HepG2 (cell line): Measurements from ENCODE around the gene ACAP2. TPM values are rescaled to one million over a fixed set of nuclear protein-coding genes. Genes with fewer than 3 reads are reported as not detected.

ENCODE experiments used
- ELF3 ChIP-seq: IDR thresholded peaks from 2 replicates; pipeline ENCODE4 v1.6.1; 2016; ENCODE audit warnings: missing genetic modification reagents, missing compliant biosample characterization
- GTF2F1 ChIP-seq: fragments of 150-350 bp; IDR thresholded peaks from 2 replicates; pipeline ENCODE4 v1.6.1; 2014; ENCODE audit warnings: low read length
- KDM3A ChIP-seq: IDR thresholded peaks from 2 replicates; pipeline ENCODE4 v1.6.1; 2018; ENCODE audit warnings: low read depth, missing compliant biosample characterization
- KDM5A ChIP-seq: fragments of 200-600 bp; sonication (generic); IDR thresholded peaks from 2 replicates; pipeline ENCODE4 v1.7.0; 2018; ENCODE audit warnings: antibody characterized with exemption, mild to moderate bottlenecking, low read length, borderline replicate concordance
- TGIF2 ChIP-seq: IDR thresholded peaks from 2 replicates; pipeline ENCODE4 v1.6.1; 2016; ENCODE audit warnings: control low read depth, missing compliant biosample characterization
- ZBTB21 ChIP-seq: sonication (generic); formaldehyde crosslinking; IDR thresholded peaks from 2 replicates; pipeline ENCODE4 v1.4.0; 2020; ENCODE audit warnings: missing genetic modification reagents
- ZBTB38 ChIP-seq: sonication (generic); formaldehyde crosslinking; IDR thresholded peaks from 2 replicates; pipeline ENCODE4 v1.5.1; 2020; ENCODE audit warnings: mild to moderate bottlenecking, missing genetic modification reagents
- ZNF251 ChIP-seq: sonication (generic); formaldehyde crosslinking; IDR thresholded peaks from 2 replicates; pipeline ENCODE4 v1.9.0; 2021; ENCODE audit warnings: mild to moderate bottlenecking, missing genetic modification reagents
- ZNF292 ChIP-seq: sonication (generic); formaldehyde crosslinking; IDR thresholded peaks from 2 replicates; pipeline ENCODE4 v1.8.1; 2022; ENCODE audit warnings: mild to moderate bottlenecking, low read depth, missing genetic modification reagents, borderline replicate concordance
- ZNF672 ChIP-seq: sonication (generic); formaldehyde crosslinking; IDR thresholded peaks from 2 replicates; pipeline ENCODE4 v1.8.1; 2022; ENCODE audit warnings: missing genetic modification reagents
- ZNF737 ChIP-seq: sonication (generic); formaldehyde crosslinking; IDR thresholded peaks from 2 replicates; pipeline ENCODE4 v1.5.0; 2020; ENCODE audit warnings: missing genetic modification reagents, mild to moderate bottlenecking, borderline replicate concordance
- ZNF75D ChIP-seq: sonication (generic); formaldehyde crosslinking; IDR thresholded peaks from 2 replicates; pipeline ENCODE4 v1.8.1; 2023; ENCODE audit warnings: missing genetic modification reagents, mild to moderate bottlenecking, borderline replicate concordance
- polyA plus RNA-seq, 8 experiments: library from polyadenylated mRNA; depleted of rRNA in 3 of 8; stranded (reverse) in 7 of 8; unstranded in 1 of 8; fragments of >200 nt; fragmentation: Illumina TruSeq in 4 of 8; extraction: Trizol in 4 of 8; gene quantifications; 2 replicates each; pipeline versions ENCODE4 v1.2.1 to v1.2.3, GENCODE V29; 2011 to 2016; ENCODE audit warnings: low read depth in 4 of 8, missing spikeins in 1 of 8, mixed read lengths in 1 of 8; ENCODE audit not compliant: insufficient read depth in 1 of 8
- total RNA-seq, 5 experiments: library from RNA; depleted of rRNA; stranded (reverse); fragments of >200 nt; fragmentation: Illumina TruSeq; extraction: Trizol; gene quantifications; 2 replicates each; pipeline ENCODE4 v1.2.3, GENCODE V29; 2016; ENCODE audit warnings: low read depth in 1 of 5
- TF ChIP-seq, protein P1 (sequence below): IDR thresholded peaks from 2 replicates; pipeline ENCODE4 v1.6.1; 2018; ENCODE audit warnings: missing genetic modification reagents, mild to moderate bottlenecking, missing compliant biosample characterization
- TF ChIP-seq, protein P2 (sequence below): sonication (generic); formaldehyde crosslinking; IDR thresholded peaks from 2 replicates; pipeline ENCODE4 v1.4.0; 2020; ENCODE audit warnings: missing genetic modification reagents
- TF ChIP-seq, protein P3 (sequence below): sonication (generic); formaldehyde crosslinking; IDR thresholded peaks from 2 replicates; pipeline ENCODE4 v1.4.0; 2020; ENCODE audit warnings: mild to moderate bottlenecking, missing genetic modification reagents

Gene ACAP2
- total and polyA plus RNA-seq, 2 of the 13 experiments (the other 11 are each of a cell fraction or from before 2014, with no cell fraction given) = 7.3 to 23.9 TPM

DNA sequence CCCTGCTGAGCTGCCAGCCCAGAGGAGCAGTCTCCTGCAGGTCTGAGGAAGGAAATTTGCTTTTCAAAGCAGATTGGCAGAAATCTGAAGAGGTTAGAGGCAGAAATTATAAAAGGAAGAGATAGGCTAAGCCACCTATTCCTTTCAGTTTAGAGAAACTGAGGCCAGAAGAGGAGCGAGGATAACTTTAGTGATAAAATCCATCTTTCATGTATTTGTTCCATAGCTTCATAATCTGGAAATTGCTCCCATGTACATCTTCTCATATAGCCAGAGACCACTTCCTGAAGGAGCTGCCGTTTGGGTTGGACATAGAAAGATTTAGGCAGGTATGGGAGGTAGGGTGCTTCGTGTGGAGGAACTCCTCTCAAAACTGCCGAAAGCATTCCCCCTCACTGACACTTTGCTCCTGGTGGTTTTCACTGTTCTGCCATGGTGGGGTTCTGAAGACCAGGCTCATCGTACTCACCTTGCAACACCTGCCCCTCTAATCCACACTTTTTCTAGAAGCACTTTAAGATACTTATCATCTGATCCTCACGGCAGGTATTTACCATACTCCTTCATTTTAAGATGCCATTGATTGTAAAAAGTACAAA is 670 bp upstream of the ACAP2 start (continued):
- peak; percentile 71; the same call in 1 of the 2 replicates for TF ChIP-seq ZNF292 (CRISPR knock-in tag)
- no peak for TF ChIP-seq ZNF737
- TF ChIP-seq, protein P1, sequence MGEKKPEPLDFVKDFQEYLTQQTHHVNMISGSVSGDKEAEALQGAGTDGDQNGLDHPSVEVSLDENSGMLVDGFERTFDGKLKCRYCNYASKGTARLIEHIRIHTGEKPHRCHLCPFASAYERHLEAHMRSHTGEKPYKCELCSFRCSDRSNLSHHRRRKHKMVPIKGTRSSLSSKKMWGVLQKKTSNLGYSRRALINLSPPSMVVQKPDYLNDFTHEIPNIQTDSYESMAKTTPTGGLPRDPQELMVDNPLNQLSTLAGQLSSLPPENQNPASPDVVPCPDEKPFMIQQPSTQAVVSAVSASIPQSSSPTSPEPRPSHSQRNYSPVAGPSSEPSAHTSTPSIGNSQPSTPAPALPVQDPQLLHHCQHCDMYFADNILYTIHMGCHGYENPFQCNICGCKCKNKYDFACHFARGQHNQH (CRISPR knock-in tag) = 0 out of 2 replicates have a peak, but pooled peaks have one; percentile 7
- TF ChIP-seq TGIF2 (CRISPR knock-in tag) = 0 out of 2 replicates have a peak, but pooled peaks have one; percentile 15
- no peak for TF ChIP-seq ZBTB38
- TF ChIP-seq ZNF672 (CRISPR knock-in tag) = no peak
- no peak for TF ChIP-seq ZNF75D (CRISPR knock-in tag)
- TF ChIP-seq KDM5A = no peak
- 0 out of 2 replicates have a peak, but pooled peaks have one; percentile 21 for TF ChIP-seq ZBTB21 (CRISPR knock-in tag)
- TF ChIP-seq ELF3 = peak; percentile 30; the same call in 1 of the 2 replicates
- TF ChIP-seq, protein P2, sequence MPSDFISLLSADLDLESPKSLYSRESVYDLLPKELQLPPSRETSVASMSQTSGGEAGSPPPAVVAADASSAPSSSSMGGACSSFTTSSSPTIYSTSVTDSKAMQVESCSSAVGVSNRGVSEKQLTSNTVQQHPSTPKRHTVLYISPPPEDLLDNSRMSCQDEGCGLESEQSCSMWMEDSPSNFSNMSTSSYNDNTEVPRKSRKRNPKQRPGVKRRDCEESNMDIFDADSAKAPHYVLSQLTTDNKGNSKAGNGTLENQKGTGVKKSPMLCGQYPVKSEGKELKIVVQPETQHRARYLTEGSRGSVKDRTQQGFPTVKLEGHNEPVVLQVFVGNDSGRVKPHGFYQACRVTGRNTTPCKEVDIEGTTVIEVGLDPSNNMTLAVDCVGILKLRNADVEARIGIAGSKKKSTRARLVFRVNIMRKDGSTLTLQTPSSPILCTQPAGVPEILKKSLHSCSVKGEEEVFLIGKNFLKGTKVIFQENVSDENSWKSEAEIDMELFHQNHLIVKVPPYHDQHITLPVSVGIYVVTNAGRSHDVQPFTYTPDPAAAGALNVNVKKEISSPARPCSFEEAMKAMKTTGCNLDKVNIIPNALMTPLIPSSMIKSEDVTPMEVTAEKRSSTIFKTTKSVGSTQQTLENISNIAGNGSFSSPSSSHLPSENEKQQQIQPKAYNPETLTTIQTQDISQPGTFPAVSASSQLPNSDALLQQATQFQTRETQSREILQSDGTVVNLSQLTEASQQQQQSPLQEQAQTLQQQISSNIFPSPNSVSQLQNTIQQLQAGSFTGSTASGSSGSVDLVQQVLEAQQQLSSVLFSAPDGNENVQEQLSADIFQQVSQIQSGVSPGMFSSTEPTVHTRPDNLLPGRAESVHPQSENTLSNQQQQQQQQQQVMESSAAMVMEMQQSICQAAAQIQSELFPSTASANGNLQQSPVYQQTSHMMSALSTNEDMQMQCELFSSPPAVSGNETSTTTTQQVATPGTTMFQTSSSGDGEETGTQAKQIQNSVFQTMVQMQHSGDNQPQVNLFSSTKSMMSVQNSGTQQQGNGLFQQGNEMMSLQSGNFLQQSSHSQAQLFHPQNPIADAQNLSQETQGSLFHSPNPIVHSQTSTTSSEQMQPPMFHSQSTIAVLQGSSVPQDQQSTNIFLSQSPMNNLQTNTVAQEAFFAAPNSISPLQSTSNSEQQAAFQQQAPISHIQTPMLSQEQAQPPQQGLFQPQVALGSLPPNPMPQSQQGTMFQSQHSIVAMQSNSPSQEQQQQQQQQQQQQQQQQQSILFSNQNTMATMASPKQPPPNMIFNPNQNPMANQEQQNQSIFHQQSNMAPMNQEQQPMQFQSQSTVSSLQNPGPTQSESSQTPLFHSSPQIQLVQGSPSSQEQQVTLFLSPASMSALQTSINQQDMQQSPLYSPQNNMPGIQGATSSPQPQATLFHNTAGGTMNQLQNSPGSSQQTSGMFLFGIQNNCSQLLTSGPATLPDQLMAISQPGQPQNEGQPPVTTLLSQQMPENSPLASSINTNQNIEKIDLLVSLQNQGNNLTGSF (CRISPR knock-in tag) = no peak
- no peak for TF ChIP-seq ZNF251 (CRISPR knock-in tag)
- TF ChIP-seq KDM3A (CRISPR knock-in tag) = 0 out of 2 replicates have a peak, but pooled peaks have one; percentile 49
- TF ChIP-seq, protein P3, sequence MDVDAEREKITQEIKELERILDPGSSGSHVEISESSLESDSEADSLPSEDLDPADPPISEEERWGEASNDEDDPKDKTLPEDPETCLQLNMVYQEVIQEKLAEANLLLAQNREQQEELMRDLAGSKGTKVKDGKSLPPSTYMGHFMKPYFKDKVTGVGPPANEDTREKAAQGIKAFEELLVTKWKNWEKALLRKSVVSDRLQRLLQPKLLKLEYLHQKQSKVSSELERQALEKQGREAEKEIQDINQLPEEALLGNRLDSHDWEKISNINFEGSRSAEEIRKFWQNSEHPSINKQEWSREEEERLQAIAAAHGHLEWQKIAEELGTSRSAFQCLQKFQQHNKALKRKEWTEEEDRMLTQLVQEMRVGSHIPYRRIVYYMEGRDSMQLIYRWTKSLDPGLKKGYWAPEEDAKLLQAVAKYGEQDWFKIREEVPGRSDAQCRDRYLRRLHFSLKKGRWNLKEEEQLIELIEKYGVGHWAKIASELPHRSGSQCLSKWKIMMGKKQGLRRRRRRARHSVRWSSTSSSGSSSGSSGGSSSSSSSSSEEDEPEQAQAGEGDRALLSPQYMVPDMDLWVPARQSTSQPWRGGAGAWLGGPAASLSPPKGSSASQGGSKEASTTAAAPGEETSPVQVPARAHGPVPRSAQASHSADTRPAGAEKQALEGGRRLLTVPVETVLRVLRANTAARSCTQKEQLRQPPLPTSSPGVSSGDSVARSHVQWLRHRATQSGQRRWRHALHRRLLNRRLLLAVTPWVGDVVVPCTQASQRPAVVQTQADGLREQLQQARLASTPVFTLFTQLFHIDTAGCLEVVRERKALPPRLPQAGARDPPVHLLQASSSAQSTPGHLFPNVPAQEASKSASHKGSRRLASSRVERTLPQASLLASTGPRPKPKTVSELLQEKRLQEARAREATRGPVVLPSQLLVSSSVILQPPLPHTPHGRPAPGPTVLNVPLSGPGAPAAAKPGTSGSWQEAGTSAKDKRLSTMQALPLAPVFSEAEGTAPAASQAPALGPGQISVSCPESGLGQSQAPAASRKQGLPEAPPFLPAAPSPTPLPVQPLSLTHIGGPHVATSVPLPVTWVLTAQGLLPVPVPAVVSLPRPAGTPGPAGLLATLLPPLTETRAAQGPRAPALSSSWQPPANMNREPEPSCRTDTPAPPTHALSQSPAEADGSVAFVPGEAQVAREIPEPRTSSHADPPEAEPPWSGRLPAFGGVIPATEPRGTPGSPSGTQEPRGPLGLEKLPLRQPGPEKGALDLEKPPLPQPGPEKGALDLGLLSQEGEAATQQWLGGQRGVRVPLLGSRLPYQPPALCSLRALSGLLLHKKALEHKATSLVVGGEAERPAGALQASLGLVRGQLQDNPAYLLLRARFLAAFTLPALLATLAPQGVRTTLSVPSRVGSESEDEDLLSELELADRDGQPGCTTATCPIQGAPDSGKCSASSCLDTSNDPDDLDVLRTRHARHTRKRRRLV = 0 out of 2 replicates have a peak, but pooled peaks have one; percentile 42
- TF ChIP-seq GTF2F1 = no peak
